PC-9 (cell line): ENCODE results near the gene HCRTR2.

Experiments used
- CTCF ChIP-seq: fragments of 200-600 bp; sonication (generic); conservative IDR thresholded peaks from 2 replicates; pipeline ENCODE4 v1.6.1; 2017; ENCODE audit warnings: mixed run types, antibody characterized with exemption, mild to moderate bottlenecking, moderate library complexity
- EZH2 ChIP-seq: fragments of 200-600 bp; sonication (generic); IDR thresholded peaks from 2 replicates; pipeline ENCODE4 v1.8.0; 2017; ENCODE audit warnings: antibody characterized with exemption, low read depth

GRCh38 chr6:55174211-55175026 lies at the start of gene HCRTR2:
- TF ChIP-seq CTCF, result no peak
- TF ChIP-seq EZH2, result no peak
